ENCODE data around the gene VPS54.
A peak's percentile ranks its signal among the peaks of the same experiment; 100 is the strongest.
"Not testable (repeated sequence)": the region's sequence is repeated elsewhere in the genome, so short reads cannot be mapped to it uniquely, and the experiment has no call there.

The VPS54 gene

DNA sequence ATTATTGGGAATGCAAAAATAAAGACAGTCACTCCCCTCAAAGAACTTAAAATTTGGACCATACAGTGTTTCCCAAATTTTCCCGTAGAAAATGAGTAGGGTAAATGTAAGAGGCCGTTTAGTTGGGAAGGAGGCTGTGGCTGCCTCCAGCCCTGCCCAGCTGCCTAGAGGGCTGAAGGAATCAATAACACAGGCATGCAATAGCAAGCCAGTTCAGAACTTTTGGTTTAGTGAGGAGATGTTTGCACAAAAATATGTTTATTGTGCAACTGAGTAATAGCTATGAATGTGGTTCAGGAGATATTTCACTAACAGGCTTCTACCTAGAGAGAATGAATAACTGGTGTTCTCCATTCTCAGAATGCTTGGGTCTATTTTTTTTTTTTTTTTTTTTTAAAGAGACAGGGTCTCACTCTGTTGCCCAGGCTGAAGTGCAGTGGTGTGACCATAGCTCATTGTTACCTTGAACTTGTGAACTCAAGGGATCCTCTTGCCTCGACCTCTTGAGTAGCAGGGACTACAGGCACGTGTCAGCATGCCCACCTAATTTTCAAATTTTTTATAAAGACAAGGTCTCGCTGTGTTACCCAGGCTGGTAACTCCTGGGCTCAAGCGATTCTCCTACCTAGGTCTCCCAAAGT is 153.9 kb downstream of the VPS54 start:
- DNase-seq, result no peak

DNA sequence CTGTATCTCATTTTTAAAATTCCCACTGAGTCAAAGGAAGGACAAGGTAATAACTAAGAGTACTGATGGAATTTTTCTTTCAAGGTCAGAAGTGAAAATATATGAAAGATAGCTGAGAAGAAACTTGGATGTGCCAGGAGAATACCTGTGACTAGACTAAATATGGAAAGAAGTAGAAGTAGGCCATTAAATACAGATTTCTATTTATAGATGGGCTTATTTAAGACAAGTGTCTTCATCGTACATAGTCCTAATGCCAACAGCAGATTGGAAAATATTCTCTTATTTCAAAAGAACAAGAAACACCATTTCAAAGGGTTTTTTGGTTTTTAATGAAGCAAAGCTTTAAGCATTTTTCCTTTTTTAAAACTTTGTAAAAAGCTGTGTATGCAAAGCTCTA is 155.5 kb downstream of the VPS54 start:
- no peak for DNase-seq

DNA sequence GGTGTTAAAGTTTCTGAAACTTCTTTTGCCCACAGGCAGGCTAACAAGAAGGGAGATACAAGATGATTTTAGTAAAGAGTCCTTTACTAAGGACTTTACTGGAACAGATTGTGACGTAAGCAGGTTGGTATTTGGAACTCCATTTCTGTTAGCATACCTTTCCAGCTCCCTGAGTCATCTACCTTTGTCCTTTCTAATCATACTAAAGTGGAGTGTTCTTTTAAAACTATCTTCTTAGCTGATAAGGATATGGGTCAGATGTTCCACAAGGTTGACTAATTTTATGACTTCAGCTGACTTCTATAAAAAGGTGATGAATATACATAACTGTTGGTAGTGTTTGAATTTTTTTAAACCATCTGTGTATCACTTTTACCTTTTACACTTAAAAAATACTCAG is 156.4 kb downstream of the VPS54 start:
- DNase-seq, result no peak

DNA sequence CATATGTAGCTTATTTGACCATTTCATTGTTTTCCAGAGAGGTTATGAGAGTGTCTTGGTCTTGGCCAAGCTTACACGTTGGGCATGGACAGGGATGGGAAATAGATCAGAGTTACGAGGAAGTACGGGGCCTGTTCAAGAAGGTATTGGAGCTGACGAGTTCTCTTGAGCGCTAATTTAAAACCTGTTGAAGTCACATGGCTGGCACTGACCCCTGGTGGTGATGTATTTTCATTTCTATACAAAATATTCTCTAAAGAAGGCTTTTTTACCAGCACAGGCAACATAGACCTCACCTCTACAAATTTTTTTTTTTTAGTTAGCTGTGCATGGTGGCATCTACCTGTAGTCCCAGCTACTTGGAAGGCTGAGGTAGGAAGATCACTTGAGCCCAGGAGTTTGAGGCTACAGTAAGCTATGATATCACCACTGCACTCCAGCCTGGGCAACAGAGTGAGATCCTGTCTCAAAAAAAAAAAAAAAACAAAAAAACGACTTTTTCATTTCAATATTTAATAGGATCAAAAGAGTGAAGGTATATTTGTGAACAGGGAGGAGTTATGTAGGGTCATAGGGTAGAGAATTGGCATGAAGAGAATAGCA is 157.9 kb downstream of the VPS54 start:
- peak; percentile 39 to 61 for DNase-seq

DNA sequence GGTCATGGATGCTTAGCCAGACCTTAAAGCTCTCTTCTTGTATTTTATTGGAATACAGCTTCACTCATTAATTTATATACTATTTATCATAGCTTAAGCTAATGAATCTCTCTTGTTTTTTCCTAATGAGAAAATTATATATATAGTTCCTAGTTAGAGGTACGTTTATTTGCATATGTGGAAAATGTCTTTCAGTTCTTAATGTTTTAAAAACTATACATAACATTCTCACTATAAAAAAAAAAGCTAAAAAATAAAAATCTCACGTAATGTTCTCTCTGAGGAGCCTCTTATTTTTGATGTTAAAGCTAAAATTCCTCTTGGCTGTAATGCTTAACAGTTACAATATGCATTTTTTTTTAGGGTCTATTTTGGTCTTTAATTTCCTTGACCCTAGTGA is 160.9 kb downstream of the VPS54 start:
- DNase-seq, result no peak

DNA sequence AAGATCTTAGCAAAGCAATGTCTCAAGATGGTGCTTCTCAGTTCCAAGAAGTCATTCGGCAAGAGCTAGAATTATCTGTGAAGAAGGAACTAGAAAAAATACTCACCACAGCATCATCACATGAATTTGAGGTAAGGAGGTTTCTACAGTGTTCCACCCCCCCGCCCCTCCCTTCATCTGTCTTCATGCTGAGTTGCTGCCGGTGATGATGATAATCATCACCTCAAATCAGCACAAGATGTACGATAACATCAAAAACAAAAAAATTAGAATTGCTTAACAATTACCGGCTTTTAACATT is 163.0 kb downstream of the VPS54 start:
- no peak for DNase-seq

DNA sequence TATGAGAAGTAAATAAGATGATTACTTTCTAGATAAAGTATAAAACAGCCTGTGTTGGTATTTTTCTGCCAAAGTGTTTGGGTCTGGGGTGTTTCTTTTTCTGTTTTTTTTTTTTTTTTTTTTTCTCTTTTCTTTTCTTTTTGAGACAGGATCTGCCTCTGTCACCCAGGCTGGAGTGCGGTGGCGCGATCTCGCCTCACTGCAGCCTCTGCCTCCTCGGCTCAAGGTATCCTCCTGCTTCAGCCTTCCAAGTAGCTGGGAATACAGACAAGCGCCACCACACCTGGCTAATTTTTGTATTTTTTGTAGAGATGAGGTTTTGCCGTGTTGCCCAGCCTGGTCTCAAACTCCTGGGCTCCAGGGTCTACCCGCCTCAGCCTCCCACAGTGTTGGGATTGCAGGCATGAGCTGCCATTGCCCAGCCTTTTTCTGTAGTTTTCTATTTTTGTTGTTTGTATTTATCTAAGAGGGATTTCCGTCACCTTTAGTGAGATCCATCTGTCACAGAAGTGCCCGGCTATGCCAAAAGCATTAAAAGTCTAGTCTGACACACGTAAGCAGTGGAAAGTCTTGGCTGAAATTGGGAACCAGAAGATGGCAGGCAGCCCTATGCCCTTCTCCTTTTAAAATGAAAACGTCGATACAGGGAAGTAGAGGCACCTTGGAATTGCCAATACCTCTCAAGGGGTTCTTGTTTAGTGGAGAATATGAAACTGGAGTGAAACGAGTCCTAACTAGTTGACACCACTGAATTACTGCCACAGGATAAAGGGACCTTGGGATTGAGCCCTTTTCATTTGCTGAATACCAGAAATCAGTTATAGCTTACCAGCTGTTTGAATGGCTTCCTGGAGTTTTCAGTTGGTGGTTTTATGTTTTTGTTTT is 163.6 kb downstream of the VPS54 start:
- DNase-seq, result no peak

DNA sequence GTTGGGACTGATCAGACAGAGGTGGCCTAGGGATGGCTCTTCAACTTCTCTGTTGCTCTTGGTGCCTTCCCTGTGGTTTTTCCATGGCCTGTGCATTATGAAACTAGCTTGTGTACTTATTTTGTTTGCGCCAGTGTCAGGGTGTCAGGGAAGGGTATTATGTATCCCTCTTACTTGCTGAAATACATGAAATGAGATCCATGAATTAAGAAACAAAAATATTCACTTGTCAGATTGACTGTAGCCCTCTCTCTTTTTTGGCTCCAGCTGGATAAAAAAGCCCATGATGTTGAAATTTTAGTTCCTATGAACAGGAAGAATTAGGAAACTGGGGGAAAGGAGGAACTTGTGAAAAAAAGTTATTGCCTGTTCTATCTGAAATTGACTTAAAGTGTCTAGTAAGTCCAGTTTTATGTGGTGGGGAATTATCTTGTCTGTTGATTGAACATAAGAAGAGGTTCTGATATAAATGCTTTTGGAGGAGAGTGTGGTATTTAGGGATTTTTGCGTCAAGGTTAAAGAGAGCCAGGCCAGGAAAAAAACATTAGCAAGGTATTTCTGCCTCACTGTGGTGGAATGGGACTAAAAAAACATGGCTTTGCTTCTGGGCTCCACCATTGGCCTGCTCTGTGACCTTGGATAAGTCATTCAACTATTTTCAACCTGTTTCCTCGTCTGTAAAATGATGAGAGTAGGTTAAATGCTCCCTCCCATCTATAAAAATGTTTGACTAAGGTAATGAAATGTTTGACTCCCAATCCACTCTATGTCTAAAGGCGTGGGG is 165.5 kb downstream of the VPS54 start:
- DNase-seq, result no peak

DNA sequence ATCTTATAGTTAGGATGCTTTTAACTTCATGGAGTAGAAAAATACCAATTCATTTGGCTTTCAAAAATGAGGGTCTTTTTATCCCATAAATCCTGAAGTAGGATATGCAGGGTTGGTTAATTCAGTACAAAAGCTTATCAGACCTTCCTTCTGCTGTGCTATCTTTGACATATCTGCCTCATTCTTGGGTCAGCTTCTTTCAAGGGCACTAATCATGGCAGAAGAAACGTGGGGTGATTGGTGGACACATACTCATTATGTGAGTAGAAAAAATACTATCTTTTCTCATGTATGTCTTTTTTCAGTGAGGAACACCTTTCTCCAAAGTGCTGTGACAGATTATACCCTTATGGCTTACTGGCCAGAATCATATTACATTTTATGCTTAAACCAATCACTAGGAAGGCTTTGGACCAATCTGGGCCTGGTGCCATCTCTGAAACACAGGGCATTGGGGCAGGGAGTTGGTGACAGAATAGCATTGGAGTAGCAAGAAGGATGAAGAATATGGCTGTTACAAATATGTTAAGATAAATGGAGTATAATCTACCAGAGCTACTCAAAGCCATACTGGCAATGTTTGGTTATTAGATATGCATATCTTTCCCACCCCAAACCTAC is 167.4 kb downstream of the VPS54 start:
- peak in 1 of 2 experiments; percentile 26 for DNase-seq

DNA sequence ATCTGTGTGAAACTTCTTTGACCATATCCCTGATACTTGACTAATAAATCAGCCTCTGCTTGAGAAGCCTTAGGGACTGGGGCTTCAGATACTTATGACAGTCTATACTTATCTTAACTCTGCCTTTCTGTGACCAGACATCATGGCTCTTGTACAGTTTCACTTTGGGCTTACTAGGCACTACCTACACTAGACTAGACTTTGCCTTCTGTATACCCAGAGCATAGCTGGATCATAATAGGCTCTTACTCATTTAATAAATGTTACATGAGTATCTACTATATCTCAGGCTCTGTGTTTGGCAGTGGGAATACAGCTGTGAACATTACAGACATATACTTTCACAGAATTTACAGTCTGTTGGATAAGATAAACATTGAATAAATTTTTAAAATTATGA is 168.6 kb downstream of the VPS54 start:
- no peak for DNase-seq

DNA sequence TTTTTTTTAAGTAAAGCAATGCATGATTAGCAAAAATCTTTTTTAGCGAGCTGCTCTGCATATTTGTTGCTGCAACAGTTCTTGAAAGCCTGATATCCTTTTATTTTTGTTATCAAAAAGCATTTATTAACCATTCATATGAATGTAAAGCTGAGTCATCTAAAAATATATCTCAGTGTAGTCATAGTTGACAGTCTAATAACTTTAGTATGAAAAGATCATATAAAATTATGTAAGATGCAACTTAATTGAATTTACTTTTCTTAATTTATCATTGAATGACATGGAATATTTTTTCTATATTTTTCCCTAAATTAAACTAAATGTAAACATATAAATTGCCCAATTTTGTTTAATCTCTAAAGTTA is 169.0 kb downstream of the VPS54 start:
- no peak for DNase-seq

DNA sequence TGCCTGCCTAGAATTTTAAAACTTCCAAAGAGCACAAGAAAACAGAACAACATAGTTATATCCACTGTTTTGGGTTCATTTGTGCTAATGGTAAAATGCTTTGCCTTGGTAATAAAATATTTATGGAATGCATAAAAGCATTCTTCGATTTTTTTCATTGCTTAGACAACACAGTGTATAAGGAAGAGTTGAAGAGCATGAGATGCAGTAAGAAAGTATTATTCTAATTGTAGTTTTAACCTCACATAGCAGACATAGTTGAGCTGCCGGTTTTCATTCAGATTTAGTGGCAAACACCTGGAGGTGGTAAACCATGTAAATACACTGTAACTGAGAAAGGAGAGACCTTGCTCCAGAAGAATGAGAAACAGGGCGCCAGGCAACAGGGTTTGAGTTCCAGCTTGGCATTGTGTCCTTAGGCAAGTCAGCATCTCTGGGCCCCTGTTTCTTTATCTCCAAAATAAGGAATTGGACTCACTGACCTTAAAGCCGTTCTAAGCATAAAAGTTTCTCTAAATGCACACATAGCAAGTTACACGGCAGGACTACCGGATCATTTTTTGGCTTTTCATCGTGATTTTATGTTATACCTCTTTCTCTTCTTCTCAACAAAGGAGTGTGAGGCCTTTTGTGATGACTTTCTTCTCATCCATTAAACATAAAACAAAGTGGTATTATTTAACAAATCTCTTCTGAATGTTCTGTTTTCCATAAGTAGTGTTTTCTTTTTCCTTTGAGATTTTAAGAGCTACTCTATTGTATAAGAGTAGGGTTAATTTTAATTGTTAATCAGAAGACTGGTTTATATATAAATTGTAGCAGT is 169.6 kb downstream of the VPS54 start:
- no peak for DNase-seq

DNA sequence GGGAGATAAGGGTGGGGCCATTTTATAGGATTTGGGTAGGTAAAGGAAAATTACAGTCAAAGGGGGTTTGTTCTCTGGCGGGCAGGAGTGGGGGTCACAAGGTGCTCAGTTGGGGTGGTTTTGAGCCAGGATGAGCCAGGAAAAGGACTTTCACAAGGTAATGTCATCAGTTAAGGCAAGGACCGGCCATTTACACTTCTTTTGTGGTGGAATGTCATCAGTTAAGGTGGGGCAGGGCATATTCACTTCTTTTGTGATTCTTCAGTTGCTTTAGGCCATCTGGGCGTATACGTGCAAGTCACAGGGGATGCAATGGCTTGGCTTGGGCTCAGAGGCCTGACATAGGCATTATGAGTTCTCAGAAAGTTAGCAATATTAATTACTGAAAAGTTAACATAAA is 171.7 kb downstream of the VPS54 start:
- DNase-seq, result not testable (repeated sequence)

DNA sequence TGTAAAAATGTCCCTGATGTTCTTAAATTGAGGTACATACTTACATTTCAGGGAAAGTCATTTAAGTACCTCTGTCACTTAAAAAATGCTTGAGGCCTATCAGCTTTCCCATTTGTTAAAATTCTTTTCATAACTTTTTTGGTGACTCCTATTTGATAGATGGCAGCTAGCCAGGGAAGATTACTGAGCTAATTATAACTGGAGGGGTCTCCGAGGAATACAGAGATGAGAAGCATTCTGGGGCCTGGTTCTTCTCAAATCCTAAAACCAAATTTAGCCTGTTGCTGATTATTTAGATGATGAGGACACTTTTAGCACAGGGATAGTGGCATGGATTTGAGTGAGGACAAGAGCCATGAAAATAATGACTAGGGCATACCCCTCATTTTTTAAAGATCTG is 172.7 kb downstream of the VPS54 start:
- DNase-seq, result peak; percentile 37 to 43

DNA sequence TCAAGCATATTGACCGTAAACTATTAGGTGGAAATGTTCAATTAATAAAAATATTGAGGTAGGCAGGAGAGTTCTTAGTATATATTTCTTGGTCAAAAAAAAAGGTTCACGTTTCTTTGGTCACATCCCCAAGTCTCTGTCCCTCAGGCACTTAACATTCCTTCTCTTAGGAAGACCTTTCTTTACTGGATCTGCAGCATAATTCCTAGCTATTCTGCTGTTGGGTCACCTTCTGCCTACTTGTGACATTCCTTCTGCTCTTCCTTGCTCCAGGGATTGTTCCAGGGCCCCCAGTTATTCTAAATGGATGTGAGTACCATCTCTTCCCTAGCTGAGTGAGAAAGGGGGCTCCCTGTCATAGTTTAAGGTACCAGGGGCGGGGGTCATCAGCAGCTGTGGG is 173.4 kb downstream of the VPS54 start:
- DNase-seq, result no peak

DNA sequence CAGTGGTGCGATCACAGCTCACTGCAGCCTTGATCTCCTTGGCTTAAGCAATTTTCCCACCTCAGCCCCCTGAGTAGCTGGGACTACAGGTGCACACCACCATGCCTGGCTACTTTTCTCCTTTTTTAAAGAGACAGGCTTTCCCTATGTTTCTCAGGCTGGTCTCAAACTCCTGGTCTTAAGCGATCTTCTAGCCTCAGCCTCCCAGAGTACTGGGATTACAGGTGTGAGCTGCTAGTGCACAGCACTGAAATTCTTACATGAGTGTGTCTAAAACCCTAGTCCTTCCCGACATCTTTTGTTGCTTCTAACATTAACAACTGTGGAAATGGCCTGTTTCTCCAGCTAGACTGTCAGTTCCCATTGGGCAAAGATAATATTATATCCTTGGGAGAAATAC is 174.6 kb downstream of the VPS54 start:
- DNase-seq, result no peak

DNA sequence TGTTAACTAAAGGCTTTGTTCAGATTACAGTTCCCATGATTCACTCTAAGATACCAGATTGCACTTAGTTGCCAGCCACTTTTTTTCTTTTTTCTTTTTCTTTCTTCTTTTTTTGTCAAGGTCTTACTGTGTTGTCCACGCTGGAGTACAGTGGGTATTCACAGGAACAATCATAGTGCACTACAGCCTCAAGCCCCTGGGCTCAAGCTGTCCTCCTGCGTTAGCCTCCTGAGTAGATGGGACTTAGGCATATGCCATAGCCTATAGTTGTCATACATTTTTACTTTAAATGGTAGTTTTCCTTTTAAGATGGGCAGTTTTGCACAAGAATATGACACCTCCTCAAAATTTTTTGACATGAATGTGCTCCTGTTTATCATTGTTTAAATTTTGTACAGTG is 175.4 kb downstream of the VPS54 start:
- no peak for DNase-seq

DNA sequence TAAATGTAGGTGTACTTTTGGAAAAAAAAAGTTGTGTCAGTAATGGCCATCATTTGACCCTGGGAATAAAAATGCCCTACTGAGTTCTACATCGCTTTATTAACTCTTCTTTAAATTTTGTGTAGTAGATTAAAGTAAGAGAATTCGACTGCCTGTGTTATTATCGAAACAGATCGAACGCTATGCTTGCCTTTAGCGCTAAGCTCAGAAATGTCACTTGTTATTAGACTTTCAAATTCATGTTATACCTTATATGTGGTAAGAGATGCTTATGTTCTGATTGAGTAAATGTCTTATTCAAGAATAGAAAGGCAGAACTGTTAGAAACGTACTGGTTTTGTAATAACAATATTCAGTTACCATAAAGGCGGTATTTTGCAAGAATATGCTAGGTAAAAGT is 176.1 kb downstream of the VPS54 start:
- DNase-seq, result no peak

DNA sequence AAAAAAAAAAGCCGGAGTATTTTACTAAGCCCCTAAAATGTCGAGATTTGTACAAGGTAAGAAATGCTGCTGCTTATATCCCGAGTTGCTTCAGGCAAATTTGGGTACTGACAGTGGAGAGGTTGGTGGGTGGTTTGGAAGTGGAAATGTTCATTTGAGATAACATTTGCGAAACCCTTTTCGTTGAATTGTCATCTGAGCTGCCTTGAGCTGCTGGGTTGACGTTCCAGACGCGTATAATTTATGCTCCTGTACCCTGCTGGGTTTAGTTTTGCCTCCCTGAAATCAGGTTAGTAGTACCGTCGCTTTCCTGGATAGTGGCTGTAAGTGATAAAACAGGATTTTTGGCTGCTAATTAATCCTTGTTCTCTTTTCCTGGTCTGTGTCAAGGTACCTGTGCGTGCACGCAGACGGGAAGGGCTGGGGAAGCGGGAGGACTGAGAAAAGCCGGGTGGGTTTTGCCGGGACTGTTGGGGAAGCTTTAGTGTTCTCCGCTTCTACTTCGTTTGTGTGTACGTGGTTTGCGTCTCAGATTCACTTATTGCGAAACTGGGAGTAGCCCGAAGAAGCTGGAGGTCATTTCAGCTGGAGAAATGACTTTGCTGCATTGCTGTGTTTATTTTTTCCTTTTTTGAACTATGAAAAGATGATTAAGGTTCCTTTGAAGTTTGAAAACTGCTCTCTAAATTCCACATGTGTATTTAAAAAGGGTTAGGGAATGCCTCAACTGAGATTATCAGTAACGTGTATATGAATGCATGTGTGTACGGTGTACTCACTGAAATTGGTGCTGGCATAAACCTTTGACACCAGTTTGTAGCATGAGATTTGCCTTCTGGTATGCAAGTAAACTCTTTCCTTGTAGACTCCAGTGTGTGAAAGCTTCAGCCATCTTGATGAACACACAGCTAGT is 176.8 kb downstream of the VPS54 start:
- peak in 1 of 2 experiments; percentile 34 for DNase-seq

All from NCI-H524 (cell line).